ENCODE results near the gene MAML3.

DNA sequence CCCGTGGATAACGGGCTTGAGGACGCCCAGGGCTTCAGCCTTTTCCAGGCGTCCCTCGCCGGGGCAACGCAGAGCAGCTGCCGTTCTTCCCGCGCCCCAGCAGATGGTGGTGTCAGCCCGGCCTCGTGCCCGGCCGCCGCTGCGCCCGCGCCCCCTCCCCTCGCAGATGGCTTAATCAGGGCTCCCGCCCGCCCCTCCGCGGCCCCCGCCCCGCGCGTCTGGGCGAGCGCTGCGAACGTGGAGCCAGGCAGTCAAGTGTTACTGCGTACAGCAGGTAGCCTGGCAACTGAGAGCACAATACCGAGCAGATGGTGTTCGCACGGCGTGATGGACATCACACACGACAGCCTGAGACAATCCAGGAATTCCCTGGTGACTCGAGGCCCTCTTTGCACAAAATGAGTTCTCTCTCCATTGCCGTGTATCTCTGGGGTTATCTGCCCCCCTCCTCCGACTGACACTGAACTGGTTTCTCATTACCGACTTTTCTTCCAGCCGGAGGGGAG lies 419.1 kb downstream of the MAML3 start:
- TF ChIP-seq CTCF (IDR thresholded peaks at IDR 0.05 in 8 of 11, conservative IDR thresholded peaks at IDR 0.05 in 3 of 11) (peak; percentile 25 to 90 (median 81)), POLR2AphosphoS5 (IDR thresholded peaks at IDR 0.05) (peak; percentile 60 to 81 (median 76)), POLR2A (IDR thresholded peaks at IDR 0.05) (no peak)

Data from spleen (tissue), 7 donors.